GM12864 (cell line): ENCODE data around the gene TBC1D24.
"Not testable (repeated sequence)": the region's sequence is repeated elsewhere in the genome, so short reads cannot be mapped to it uniquely, and the experiment has no call there.

Experiments
- DNase-seq: peaks from one replicate; pipeline ENCODE4 v3.0.0-alpha.2; 2011; ENCODE audit warnings: low read depth
- H3K4me3 ChIP-seq: 2 replicates; pipeline ENCODE4 v1.5.1; 2011; ENCODE audit warnings: mild to moderate bottlenecking, low read depth, low read length, control low read depth
- CTCF ChIP-seq: IDR thresholded peaks from 2 replicates; pipeline ENCODE4 v1.5.1; 2011; ENCODE audit warnings: low read depth, mild to moderate bottlenecking, moderate library complexity, low read length, control low read depth, inconsistent platforms; ENCODE audit errors: missing control alignments

Gene TBC1D24

DNA sequence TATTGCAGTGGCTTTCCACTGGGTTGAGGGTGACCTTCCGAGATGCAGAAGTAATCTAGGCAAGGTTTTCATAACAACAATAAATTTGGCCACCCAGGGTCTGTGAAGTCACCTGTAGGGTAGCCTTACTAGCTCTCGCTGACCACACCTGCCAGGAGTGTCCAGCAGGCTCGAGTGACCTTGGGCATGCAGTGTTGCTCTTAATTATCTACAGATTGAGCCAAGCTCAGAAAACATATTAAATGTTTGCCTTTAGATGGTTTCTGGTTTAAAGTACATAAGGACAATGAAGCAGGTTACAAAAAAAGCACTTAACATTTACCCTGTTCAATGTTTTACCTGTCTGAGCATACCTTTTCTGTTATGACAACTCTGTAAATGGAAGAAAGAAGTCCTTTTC is 1.8 kb downstream of the TBC1D24 start:
- no peak for TF ChIP-seq CTCF
- DNase-seq: no peak
- H3K4me3 ChIP-seq: no peak overlapping the region

GRCh38 chr16:2477327-2477726 is 2.4 kb downstream of the TBC1D24 start:
- TF ChIP-seq CTCF: no peak
- DNase-seq: no peak
- no peak overlapping the region for H3K4me3 ChIP-seq

GRCh38 chr16:2478279-2478678 is 3.4 kb downstream of the TBC1D24 start:
- TF ChIP-seq CTCF: no peak
- no peak overlapping the region for H3K4me3 ChIP-seq
- no peak for DNase-seq

DNA sequence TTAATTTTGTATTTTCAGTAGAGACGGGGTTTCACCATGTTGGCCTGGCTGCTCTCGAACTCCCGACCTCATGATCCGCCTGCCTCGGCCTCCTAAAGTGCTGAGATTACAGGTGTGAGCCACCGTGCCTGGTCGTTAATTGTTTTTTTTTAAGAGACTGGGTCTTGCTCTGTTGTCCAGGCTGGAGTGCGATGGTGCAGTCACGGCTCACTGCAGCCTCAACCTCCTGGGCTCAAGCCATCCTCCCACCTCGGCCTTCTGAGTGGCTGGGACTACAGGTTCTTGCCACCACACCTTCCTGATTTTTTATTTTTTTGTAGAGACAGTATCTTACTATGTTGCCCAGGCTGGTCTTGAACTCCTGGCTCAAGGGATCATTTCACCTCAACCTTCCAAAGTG is 5.1 kb downstream of the TBC1D24 start:
- DNase-seq, H3K4me3 ChIP-seq: not testable (repeated sequence)

GRCh38 chr16:2480948-2481347 is 6.0 kb downstream of the TBC1D24 start:
- no peak for DNase-seq
- no peak overlapping the region for H3K4me3 ChIP-seq
- TF ChIP-seq CTCF: no peak

DNA sequence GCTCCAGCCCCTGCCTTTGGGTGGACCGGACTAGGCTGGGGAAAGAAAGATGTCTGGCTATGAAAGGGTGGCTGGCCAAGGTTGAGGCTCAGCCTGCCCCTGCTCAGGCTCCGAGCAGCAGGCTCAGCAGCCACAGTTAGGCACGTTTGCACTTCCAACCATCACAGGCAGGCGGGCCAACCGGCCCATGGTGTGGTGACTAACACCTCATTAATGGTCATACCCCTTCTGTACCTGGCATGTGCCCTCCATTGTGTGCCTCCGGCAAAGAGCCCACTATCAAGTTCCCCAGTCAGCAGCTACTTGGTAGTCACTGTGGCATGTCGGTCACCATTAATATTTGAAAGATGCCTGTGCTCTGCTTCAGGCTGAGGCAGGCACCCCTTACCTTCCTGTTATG is 6.7 kb downstream of the TBC1D24 start:
- no peak overlapping the region for H3K4me3 ChIP-seq
- DNase-seq: no peak
- no peak for TF ChIP-seq CTCF

GRCh38 chr16:2482249-2482648 is 7.3 kb downstream of the TBC1D24 start:
- no peak for TF ChIP-seq CTCF
- no peak for DNase-seq
- H3K4me3 ChIP-seq: no peak overlapping the region
